NCI-H510A treated with DMSO at 0.1 percent for 48 hours (cell line): Measurements from ENCODE around the gene COL9A2.

Experiments used
- DNase-seq: peaks from one replicate; lab custom pipeline; 2025; lab: John Stamatoyannopoulos, UW

COL9A2 gene

DNA sequence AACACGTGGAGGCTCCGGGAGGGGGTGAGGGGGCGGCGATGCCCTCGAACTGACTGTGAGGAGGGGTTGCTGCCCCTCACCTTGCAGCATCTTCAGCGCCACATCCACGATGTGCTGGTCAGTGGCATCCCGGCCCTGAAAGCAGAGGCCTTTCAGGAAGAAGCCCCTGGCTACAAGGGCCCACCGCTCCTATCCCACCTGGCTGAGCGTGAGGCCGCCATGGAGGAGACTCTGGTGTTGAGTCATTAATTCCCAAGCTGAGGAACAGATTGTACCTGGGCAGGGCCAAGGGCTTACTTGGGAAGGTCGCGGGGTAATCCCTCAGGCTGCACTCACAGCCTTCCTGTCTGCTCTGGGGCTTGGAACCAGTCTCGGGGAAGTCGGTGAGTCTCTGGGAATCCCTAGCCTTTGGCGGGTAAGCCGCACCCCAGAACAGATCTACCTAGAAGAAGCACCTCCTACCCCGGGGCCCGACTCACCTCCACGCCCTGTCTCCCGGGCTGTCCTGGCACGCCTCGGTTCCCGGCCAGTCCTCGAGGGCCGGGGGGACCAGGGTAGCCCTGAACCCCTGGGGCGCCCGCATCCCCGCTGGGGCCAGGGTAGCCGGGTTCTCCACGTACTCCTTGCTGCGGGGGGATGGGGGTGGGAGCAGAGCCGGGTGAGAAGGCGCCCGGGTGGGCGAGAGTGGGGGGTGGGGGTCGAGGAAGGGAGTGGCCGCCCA lies 13.9 kb downstream of the COL9A2 start:
- no peak for DNase-seq

DNA sequence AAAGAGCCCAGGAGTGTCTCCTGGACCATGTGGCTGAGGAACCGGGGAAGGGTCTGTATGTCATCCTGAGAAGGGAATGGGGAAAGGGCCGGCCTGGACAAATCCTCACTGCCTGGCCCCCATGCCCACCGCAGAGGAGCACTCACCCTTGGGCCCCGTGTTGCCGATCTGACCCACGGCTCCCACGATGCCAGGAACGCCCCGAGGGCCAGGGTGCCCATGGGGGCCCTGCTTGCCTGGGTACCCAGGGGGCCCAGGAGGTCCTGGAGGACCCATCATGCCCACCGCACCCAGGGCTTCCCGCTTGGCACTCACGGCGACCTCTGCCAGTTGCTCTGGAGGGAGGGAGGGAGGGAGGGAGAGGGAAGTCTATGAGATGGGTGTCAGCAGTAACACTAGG lies 14.6 kb downstream of the COL9A2 start:
- DNase-seq: no peak

- DNase-seq: no peak
These were observed 15.4 kb downstream of the COL9A2 start for GRCh38 chr1:40301541-40302299.

DNA sequence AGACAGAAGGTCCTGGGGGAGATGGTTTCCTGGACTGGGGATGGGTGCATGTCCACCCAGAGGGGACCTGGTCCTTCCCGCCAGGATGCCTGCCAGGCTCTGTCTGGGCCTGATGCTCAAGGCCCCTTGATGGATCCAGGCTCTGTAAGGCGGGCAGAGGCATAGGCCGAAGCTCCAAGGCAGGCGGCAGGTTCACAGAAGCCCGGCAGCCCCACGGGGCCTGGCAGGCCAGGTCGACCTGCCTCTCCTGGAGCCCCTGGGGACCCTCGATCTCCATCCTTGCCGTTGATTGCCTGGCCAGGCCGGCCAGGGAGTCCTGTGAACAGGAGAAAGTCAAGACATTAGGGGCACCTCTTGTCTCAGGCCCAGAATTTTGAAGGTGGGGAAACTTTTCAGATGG lies 16.0 kb downstream of the COL9A2 start:
- DNase-seq: no peak

DNA sequence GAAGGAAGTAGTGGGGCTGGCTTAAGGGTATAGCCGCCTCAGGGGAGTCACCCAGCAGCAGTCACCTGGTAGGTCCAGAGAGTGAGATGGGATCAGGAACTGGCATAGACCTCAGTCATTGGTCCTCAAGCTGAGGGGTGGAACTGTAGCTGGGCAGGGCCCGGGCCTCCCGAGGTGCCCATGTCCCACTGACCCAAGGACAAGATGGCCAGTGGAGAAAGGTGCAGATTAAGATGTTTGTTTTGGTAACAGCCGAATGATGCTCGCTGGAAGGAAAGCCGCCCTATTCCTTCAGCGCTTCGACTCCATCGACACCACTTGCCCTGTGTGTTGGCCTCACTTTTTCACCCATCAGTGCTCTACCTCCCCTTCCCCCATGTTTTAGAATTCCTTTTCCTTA lies 16.4 kb downstream of the COL9A2 start:
- no peak for DNase-seq

- no peak for DNase-seq
These were observed 16.9 kb downstream of the COL9A2 start for GRCh38 chr1:40300249-40300567.

- DNase-seq: no peak
These were observed 17.5 kb downstream of the COL9A2 start for GRCh38 chr1:40299366-40300248.

- DNase-seq: no peak
These were observed 25.8 kb downstream of the COL9A2 start for GRCh38 chr1:40291293-40291692.

DNA sequence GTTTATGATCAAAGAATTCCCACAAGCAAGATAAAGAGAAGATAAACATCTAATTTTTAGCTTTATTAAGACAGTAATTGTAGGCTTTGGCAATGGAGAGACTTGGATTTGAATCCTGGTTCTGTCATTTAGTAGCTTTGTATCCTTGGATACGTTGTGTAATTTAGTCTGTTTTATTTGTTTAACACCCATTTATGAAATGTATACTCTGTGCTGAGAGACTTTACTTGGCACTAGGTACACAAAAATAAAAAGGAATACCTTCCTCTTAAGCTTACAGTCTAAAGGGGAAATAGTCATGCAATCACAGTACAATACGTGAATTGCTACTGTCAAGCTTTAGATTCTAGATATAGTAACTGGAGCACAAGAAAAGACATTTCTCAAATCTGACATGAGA lies 35.2 kb downstream of the COL9A2 start:
- DNase-seq: peak; percentile 41

- DNase-seq: no peak
These were observed 41.0 kb downstream of the COL9A2 start for GRCh38 chr1:40276122-40276521.

DNA sequence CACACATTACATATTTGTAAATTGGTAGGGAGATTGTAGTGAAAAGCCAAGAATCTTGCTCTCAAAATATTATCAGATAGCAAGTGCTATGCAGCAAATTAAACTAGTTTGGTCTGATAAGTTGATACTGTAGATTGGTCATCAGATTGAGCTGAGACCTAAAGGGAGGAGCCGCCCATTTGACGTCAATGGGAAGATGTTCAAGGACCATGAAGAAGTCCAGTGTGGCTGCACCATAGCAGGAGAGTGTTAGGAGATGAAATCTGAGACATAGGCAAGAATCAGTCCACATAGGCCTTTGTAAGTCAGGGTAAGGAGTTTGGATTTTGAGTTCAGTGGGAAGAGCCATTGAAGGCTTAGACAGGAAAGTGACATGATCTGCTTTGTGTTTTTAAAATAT lies 42.8 kb downstream of the COL9A2 start:
- DNase-seq: no peak

GRCh38 chr1:40273547-40274166 lies 43.4 kb downstream of the COL9A2 start:
- no peak for DNase-seq

DNA sequence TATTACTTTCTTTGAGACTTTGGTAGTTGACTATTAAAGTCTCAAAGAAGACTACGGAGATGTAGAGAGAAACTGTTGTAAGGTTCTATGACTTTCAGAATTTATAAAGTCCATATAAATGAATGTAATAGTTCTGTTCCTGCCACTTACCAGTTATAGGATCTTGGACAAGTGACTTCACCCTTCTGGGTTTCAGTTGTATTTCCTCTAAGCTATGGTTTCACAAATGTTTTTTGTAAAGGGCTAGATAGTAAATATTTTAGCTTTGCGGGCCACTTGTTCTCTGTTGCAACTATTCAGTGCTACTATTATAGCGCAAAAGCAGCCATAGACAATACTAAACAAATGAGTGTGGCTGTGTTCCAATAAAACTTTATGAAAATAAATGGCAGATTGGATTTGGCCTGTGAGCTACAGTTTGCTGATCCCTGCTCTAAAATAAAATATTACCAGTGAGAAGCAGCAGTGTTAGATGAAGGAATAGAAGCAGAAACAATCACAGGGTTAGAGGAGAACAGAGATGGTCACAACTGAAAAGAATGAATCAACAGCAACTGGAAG lies 44.4 kb downstream of the COL9A2 start:
- no peak for DNase-seq

- DNase-seq: no peak
These were observed 46.8 kb downstream of the COL9A2 start for GRCh38 chr1:40270152-40270834.

DNA sequence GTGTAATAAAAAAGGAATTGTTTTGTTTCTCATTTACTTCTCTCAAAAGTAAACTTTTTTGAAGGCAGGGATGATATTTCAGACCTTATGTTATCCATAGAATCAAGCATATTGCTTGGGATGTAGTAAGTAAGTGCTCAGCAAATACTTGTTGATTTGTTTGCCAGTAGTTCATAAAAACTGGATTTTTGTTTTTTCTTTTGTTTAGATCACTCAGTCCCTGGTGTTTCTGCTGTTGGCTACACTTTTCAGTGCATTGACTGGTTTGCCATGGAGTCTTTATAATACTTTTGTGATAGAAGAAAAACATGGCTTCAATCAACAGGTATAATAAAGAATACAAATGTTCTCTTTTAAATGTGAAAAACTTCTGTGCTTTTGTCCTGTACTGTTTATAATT lies 48.9 kb downstream of the COL9A2 start:
- no peak for DNase-seq

- DNase-seq: no peak
These were observed 49.3 kb downstream of the COL9A2 start for GRCh38 chr1:40267767-40268187.

DNA sequence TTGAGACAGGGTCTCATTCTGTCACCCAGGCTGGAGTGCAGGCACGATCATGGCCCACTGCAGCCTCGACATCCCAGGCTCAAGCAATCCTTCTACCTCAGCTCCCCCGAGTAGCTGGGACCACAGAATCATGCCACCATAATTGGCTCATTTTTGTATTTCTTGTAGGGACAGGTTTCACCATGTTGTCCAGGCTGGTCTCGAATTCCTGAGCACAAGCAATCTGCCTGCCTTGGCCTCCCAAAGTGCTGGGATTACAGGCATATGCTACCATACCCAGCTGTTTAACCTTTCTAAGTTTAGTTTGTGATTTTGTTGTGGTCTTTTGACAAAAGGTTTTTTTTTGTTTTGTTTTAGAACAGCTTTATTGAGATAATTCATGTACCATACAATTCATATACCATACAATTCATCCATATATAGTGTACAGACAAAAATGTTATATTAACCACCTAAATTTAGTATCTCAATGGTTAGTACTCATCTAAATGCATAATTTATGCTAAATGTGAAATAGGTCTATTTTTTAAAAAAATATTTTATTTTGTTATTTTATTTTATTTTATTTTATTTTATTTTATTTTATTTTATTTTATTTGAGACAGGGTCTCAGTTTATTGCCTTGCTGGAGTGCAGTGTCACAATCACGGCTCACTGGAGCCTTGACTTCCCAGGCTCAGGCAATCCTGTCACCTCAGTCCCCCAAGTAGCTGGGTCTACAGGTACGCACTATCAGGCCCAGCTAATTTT lies 50.1 kb downstream of the COL9A2 start:
- DNase-seq: no peak

DNA sequence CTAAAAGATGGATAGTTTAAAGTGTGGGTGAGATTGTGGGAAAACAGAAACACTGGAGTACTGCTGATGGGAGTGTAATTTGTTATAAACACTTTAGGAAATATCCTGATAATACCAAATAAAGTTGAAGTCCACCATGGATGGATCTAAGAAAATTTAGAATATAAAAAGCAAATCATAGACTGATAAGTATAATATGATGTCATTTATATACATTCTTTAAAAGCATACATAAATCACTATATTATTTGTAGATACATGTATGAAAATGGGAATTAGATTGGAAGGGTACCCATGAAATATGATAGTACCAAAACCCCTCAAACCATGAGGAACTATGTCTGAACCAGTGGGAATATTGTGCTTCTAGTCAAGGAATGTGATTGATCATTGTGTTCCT lies 51.2 kb downstream of the COL9A2 start:
- DNase-seq: no peak

GRCh38 chr1:40265298-40265697 lies 51.8 kb downstream of the COL9A2 start:
- no peak for DNase-seq

DNA sequence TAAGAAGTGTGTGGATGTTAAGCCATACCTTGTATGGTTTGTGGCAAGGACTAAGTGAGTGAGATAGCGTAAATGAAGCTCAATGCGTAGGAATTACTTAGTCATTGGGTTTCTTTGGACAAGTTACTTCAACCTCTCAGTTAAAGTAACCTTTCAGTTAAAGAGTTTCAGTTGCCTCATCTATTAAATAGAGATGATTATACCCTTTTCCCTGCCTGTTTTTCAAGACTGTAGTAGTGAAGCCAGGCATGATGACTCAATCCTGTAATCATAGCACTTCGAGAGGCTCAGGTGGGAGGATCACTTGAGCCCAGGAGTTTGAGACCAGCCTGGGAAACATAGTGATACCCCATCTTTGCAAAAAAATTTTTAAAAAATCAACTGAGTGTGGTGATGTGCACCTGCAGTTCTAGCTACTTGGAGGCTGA lies 52.7 kb downstream of the COL9A2 start:
- no peak for DNase-seq

DNA sequence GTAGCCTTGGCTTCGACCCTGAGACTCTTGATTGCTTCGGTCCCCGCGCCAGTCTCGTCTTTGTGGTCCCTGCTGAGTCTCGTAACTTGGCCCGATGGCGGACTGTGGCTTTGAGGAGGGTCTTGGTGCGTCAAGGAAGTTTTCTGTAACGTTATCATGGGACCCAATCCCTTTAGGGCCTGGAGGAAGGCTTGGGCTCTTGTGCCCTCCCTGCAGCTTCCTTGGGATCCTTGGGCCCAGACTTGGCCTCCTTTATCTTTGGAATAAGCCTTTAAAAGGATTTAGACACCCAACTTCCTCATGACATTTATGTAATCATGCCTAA lies 58.7 kb downstream of the COL9A2 start:
- DNase-seq: no peak
